GM18519 (cell line): Measurements from ENCODE around the gene OR4C5.
"Not testable (repeated sequence)": the region's sequence is repeated elsewhere in the genome, so short reads cannot be mapped to it uniquely, and the experiment has no call there.

Experiments
- ATAC-seq: cut with Tn5 transposase; IDR thresholded peaks from one replicate; pipeline ENCODE4 v1.9.1; 2021; ENCODE audit warnings: mild to moderate bottlenecking, moderate library complexity; ENCODE audit not compliant: unreplicated experiment, low FRiP score

OR4C5 gene

DNA sequence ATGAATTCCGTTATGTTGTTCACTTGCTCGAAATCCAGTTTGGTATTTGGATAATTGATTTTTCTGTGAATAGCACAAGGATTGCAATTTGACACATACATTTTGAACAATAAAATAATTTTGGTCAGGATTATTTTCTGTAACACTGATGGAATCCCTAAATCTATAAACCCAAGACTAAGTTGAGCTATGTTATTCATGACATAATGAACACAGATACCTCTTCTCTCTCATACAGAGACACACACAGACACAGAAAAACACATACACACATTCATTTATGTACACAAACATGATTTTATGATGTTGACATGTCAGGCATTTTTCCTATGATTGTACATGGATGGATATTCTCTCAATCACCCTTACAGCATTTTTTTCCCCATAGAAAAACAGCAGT is at the start of gene OR4C5:
Gene OR4C5 (minus strand): TSS at position 101 of the 400 bp plus-strand sequence. CDS start 0 bp downstream, at position 101.
- ATAC-seq = no peak

- ATAC-seq = no peak
Measured at GRCh38 chr11:48384670-48385069, 18.4 kb upstream of the OR4C5 start.

- ATAC-seq = not testable (repeated sequence)
Measured at GRCh38 chr11:48384151-48384550, 17.9 kb upstream of the OR4C5 start.

DNA sequence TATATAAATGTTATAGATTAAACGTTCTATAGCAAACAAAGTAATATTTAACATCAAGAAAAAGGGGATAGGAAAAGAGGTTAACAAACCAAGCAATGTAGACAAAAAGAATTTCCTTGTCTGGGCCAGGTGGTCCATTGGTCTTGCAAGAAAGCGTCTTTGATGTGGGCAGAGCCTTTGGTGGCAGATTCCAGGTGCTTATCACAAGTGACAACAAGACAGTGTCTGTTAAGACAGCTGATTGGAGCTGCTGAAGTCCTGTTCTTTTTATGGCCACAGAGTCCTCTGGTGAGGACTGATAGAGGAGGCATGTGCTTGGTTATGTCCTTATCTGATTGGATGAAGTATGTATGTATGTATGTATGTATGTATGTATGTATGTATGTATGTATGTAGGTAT is 5.0 kb downstream of the OR4C5 start:
- ATAC-seq = not testable (repeated sequence)

- ATAC-seq = no peak
Measured at GRCh38 chr11:48354677-48355076, 11.6 kb downstream of the OR4C5 start.

- ATAC-seq = no peak
Measured at GRCh38 chr11:48354013-48354412, 12.3 kb downstream of the OR4C5 start.

GRCh38 chr11:48346286-48346685 is 20.0 kb downstream of the OR4C5 start:
- ATAC-seq = not testable (repeated sequence)

GRCh38 chr11:48342505-48342904 is 23.8 kb downstream of the OR4C5 start:
- ATAC-seq = not testable (repeated sequence)

DNA sequence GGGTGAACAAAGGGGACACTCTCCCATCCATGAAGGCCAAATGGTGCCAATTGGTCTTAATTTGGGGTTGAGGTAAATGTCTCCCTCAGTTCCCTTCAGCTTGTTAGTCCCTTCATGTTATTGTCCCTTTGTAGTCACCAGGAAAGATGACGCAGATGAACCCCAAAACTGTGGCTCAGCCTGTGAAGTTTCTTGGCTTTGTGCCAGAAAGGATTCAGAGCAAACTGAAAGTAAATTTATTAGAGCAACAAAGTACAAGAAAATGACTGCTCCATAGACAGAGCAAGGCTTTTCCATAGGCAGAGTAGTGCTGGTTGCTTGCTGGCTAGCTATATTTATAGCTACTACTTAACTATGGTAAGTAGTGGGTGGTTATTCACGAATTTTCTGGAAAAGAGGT is 24.8 kb downstream of the OR4C5 start:
- ATAC-seq = no peak

DNA sequence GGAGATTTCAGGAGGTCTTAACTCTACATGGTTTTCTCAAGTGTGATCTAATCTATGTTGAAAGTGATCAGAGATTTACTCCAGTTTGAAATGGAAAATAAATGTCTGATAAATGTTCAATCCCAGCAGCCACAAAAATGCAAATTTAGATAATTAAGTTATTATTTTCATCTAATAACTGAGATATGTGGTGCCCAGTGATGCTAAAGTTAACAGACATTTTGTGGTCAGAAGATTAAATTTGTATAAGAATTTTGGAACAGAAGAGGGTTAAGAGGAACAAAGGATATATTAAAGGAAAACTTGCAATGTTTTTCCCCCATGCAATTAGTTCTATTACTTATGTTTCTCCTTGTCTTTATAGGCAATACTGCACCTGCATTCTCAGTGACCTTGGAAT is 41.6 kb downstream of the OR4C5 start, which contains the start of gene OR4C3:
Gene OR4C3 (plus strand): TSS at position 301 of the 400 bp plus-strand sequence. CDS start 102 bp downstream, outside the sequence.
- not testable (repeated sequence) for ATAC-seq

DNA sequence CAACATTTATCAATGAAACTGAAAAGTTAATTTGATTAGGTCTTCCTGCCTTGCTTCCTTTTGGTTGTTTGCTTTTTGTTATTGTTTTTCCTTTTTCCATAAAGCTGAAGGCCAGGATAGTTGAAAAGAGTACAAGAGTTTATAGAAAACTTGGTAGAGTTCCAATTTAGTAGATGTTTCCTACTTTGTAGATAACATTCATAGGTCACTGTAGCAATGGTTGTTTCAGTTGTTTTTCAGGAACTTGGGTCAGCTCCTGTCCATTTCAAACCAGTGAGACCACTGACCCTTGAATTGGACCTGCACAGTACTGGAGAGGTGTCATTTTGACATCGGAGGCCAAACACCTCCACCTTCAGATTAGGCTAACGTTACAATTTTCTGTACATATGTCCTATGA is 46.5 kb downstream of the OR4C5 start:
- not testable (repeated sequence) for ATAC-seq
